CD8-positive, alpha-beta memory T cell (primary cell): ENCODE measurements around the gene AJM1. TPM values are rescaled to one million over a fixed set of nuclear protein-coding genes. Genes with fewer than 3 reads are reported as not detected.
A peak's percentile ranks its signal among the peaks of the same experiment; 100 is the strongest.
"Not testable (repeated sequence)": the region's sequence is repeated elsewhere in the genome, so short reads cannot be mapped to it uniquely, and the experiment has no call there.

Experiments
- CTCF ChIA-PET: fragments of 350-600 bp; sonication (Branson Sonifier 250); formaldehyde crosslinking; loops from one replicate; lab custom pipeline; 2021; ENCODE audit warnings: antibody characterized with exemption; lab: Charles Lee
- POLR2A ChIA-PET: fragments of 350-600 bp; sonication (Branson Sonifier 250); formaldehyde crosslinking; loops from one replicate; lab custom pipeline; 2021; ENCODE audit warnings: antibody characterized with exemption; lab: Charles Lee
- DNase-seq, 5 donors: peaks; one replicate each; pipeline versions ENCODE4 v3.0.0 to v3.0.0-alpha.2; 2020 to 2022; ENCODE audit warnings: mixed read lengths in 1 of 5
- H3K27ac ChIP-seq: one replicate; pipeline ENCODE4 v1.7.0; 2013; ENCODE audit warnings: low read depth, mild to moderate bottlenecking, low read length, moderate library complexity
- H3K27me3 ChIP-seq: 2 replicates; pipeline ENCODE4 v1.7.0; 2013; ENCODE audit warnings: low read length, mild to moderate bottlenecking; ENCODE audit not compliant: insufficient read depth, poor library complexity, severe bottlenecking
- H3K36me3 ChIP-seq: 2 replicates; pipeline ENCODE4 v1.7.0; 2013; ENCODE audit warnings: mild to moderate bottlenecking, low read length, moderate library complexity; ENCODE audit not compliant: insufficient read depth
- H3K4me1 ChIP-seq: 2 replicates; pipeline ENCODE4 v1.7.0; 2013; ENCODE audit warnings: mild to moderate bottlenecking, low read length, moderate library complexity; ENCODE audit not compliant: insufficient read depth
- H3K4me3 ChIP-seq: 2 replicates; pipeline ENCODE4 v1.7.0; 2013; ENCODE audit warnings: mild to moderate bottlenecking, low read length
- H3K9me3 ChIP-seq: 2 replicates; pipeline ENCODE4 v1.7.0; 2013; ENCODE audit warnings: mild to moderate bottlenecking, low read length
- H3K27ac Mint-ChIP-seq, 8 donors: one replicate each; pipeline ENCODE4 v1.8.0; 2020 to 2021; ENCODE audit warnings: mixed read lengths in 8 of 8, mild to moderate bottlenecking in 6 of 8, inconsistent platforms in 3 of 8, moderate library complexity in 3 of 8
- H3K27me3 Mint-ChIP-seq, 2 donors: one replicate each; pipeline ENCODE4 v1.8.0; 2020 to 2021; ENCODE audit warnings: mixed read lengths in 2 of 2, mild to moderate bottlenecking in 1 of 2, moderate library complexity in 1 of 2
- H3K36me3 Mint-ChIP-seq, 3 donors: one replicate each; pipeline ENCODE4 v1.8.0; 2020 to 2021; ENCODE audit warnings: mixed read lengths in 3 of 3, inconsistent platforms in 1 of 3, mild to moderate bottlenecking in 1 of 3
- H3K4me1 Mint-ChIP-seq, 3 donors: one replicate each; pipeline ENCODE4 v1.8.0; 2020 to 2021; ENCODE audit warnings: mixed read lengths in 3 of 3, inconsistent platforms in 1 of 3, mild to moderate bottlenecking in 1 of 3
- H3K4me3 Mint-ChIP-seq, 7 donors: one replicate each; pipeline ENCODE4 v1.8.0; 2020 to 2021; ENCODE audit warnings: mixed read lengths in 7 of 7, mild to moderate bottlenecking in 6 of 7, moderate library complexity in 4 of 7, inconsistent platforms in 2 of 7
- H3K9me3 Mint-ChIP-seq, 5 donors: one replicate each; pipeline ENCODE4 v1.8.0; 2020 to 2022; ENCODE audit warnings: mixed read lengths in 5 of 5, mild to moderate bottlenecking in 3 of 5, moderate library complexity in 2 of 5, inconsistent platforms in 1 of 5
- polyA plus RNA-seq: library from polyadenylated mRNA; unstranded; fragments of 300-500 nt; fragmentation: Illumina TruSeq; gene quantifications from one replicate; pipeline ENCODE4 v1.2.3, GENCODE V29; 2021
- total RNA-seq, 2 experiments: library from RNA; stranded (reverse); gene quantifications; one replicate each; pipeline ENCODE4 v1.2.3, GENCODE V29; 2021

The AJM1 gene
- total and polyA plus RNA-seq, 3 experiments from 2014 or later, result 0.39 to 3.2 (median 3.2) TPM

DNA sequence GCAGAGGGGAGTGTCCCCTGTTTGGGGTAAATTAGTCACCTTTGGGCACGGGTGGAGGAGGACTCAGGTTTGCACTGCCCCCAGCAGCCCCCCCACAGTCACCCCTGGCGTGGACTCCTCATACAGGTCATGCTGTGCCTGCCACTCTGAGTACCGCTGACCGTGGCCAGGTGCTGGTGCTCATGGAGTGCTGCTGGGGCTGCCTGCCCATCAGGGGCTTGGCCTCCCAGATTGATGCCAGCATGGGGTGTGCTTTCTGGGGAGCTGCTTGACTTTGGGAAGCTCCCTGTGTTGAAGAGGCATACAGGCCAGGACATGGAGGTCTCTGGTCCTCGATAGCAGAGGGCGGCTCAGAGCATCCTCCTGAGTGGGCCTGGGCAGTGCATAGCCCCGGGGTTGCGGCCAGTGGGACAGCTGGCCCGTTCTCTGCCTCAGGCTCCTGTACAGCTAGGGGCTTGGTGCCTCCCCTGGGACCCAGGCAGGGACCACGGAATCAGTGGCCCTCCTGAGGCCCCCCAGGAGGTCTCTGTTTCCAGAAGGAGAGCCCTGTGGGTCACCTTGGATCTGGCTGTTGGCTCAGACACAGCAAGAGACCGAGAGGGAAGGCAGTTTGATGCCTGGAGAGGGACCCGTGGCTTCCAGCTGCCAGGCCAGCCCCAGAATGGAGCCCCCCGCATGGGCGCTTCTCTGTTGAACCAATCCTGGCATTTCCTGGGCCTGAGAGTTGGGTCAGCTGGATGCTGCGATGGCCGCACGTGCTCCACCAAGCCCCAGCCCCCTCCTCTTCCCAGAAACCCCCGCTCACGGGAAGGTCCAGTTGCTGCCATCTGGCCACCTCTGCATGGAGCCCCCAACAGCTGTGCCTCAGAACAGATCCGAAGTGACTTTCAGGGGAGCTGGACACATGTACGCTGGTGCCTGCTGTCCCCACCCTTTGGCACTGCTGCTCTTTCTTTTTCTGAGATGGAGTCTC is 6.1 kb upstream of the AJM1 start:
- Histone ChIP-seq H3K4me1 (no peaks in the 10 kb centered on the region), H3K27ac (no peak overlapping the region), H3K27me3 (no peaks in the 10 kb centered on the region), H3K9me3 (no peaks in the 10 kb centered on the region), H3K36me3 (no peaks in the 10 kb centered on the region), H3K4me3 (no peak overlapping the region)
- H3K27ac Mint-ChIP-seq, result no peak overlapping the region
- H3K9me3 Mint-ChIP-seq, result no peaks in the 10 kb centered on the region
- no peak overlapping the region for H3K4me3 Mint-ChIP-seq
- peaks cover 0 to 35% (median 3%) of the 10 kb centered on the region in 3 donors for H3K36me3 Mint-ChIP-seq
- H3K27me3 Mint-ChIP-seq, result no peaks in the 10 kb centered on the region
- no peak for DNase-seq
- peaks cover 0 to 5% (median 4%) of the 10 kb centered on the region in 3 donors for H3K4me1 Mint-ChIP-seq
- ChIA-PET POLR2A (no interaction called here), CTCF (interaction anchor here (0.8 to 1.2 kb wide), 2 partner anchors 16 to 26 kb away, joined by 4 to 5 read pairs; no protein-coding TSS in a partner anchor)

DNA sequence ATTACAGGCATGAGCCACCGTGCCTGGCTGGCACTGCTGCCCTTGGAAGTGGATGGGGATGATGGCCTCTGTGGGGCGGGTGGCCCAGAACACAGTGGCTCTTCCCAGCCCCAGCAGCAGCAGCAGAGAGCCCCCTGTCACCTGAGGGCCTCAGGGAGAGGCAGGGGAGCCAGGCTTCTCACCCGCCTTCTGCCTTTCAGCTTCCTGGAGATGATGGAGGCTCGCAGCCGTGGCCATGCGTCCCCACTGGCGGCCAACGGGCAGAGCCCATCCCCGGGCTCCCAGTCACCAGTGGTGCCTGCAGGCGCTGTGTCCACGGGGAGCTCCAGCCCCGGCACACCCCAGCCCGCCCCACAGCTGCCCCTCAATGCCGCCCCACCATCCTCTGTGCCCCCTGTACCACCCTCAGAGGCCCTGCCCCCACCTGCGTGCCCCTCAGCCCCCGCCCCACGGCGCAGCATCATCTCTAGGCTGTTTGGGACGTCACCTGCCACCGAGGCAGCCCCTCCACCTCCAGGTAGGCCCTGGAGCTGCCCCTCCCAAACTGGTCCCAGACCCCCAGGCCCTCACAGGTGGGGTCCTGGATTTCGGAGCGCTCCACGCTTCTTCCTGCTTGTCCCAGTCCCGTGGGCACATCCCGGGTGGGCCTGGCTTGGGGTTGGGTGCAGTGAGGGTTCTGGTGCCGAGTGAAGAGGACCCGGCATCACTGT is 5.0 kb upstream of the AJM1 start:
- H3K4me3 Mint-ChIP-seq, result no peak overlapping the region
- no peak overlapping the region for H3K27ac Mint-ChIP-seq
- H3K4me1 Mint-ChIP-seq, result peaks cover 4 to 8% (median 7%) of the 10 kb centered on the region in 3 donors
- ChIA-PET POLR2A (no interaction called here), CTCF (no interaction called here)
- no peaks in the 10 kb centered on the region for H3K27me3 ChIP-seq
- no peaks in the 10 kb centered on the region for H3K9me3 Mint-ChIP-seq
- H3K4me1 ChIP-seq, result peaks cover 8% of the 10 kb centered on the region
- no peak overlapping the region for H3K4me3 ChIP-seq
- peaks cover 0 to 27% (median 3%) of the 10 kb centered on the region in 3 donors for H3K36me3 Mint-ChIP-seq
- H3K27ac ChIP-seq, result no peak overlapping the region
- DNase-seq, result no peak
- H3K36me3 ChIP-seq, result no peaks in the 10 kb centered on the region
- H3K27me3 Mint-ChIP-seq, result no peaks in the 10 kb centered on the region
- H3K9me3 ChIP-seq, result no peaks in the 10 kb centered on the region

DNA sequence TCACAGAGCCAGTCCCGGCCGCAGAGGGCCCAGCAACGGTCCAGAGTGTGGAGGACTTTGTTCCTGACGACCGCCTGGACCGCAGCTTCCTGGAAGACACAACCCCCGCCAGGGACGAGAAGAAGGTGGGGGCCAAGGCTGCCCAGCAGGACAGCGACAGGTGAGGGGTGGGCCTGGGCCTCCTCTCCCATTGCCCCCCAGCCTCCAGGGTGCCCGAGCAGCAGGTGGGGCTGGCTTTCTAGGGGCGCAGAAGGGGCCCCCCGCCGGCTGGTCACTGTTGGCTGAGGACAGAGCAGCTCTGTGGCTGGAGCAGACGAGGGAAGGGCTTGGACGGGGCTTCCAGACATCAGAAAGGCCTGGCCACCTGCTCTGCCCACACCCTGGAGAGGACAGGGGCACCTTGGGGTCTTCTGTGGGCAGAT is 4.4 kb upstream of the AJM1 start:
- not testable (repeated sequence) for H3K36me3 ChIP-seq, H3K27me3 ChIP-seq

DNA sequence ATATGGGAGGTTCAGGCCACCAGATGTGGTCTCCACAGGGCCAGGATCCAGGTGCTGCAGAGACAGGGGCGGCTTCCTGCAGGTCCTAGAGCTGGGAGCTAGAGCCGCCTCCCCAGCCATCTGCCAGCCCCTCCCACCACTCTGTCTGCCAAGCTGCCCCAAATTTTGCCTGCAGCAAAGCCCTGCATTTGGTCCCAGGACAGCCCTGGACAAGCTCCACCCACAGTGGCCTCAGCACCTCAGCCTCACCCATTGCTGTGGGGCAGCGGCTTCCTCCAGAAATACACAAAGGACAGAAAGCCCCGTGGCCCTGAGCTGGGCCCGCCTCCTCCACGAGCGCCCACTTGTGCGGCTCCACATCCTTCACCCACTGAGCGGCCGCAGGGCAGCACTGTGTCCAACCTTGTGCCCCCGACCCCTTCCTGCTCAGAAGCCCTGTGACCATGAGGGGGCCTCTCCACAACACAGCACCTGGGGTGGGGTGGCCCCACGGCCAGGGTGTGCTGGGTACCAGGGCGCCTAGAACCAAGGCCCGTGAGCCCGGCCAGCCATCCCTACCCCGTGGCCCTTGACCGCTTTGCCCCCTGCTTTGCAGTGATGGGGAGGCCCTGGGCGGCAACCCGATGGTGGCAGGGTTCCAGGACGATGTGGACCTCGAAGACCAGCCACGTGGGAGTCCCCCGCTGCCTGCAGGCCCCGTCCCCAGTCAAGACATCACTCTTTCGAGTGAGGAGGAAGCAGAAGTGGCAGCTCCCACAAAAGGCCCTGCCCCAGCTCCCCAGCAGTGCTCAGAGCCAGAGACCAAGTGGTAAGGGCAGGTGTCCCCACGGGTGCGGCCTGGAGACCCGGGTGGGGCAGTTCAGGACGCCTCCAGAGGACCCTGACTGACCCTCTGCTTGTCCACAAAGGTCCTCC is 3.7 kb upstream of the AJM1 start:
- H3K4me1 ChIP-seq, result peaks cover 14% of the 10 kb centered on the region
- POLR2A ChIA-PET, result no interaction called here
- H3K36me3 ChIP-seq, result no peaks in the 10 kb centered on the region
- H3K27ac Mint-ChIP-seq, result no peak overlapping the region
- H3K4me3 Mint-ChIP-seq, result no peak overlapping the region
- CTCF ChIA-PET, result interaction anchor here (1.4 kb wide), 1 partner anchor 27 kb away, joined by 3 read pairs; no protein-coding TSS in a partner anchor
- DNase-seq, result no peak
- peaks cover 6 to 13% (median 13%) of the 10 kb centered on the region in 3 donors for H3K4me1 Mint-ChIP-seq
- no peak overlapping the region for H3K27ac ChIP-seq
- no peak overlapping the region for H3K4me3 ChIP-seq
- H3K27me3 ChIP-seq, result no peaks in the 10 kb centered on the region
- H3K27me3 Mint-ChIP-seq, result peaks cover 2% of the 10 kb centered on the region in 2 donors
- H3K9me3 ChIP-seq, result no peaks in the 10 kb centered on the region
- H3K9me3 Mint-ChIP-seq, result no peaks in the 10 kb centered on the region
- H3K36me3 Mint-ChIP-seq, result peaks cover 0 to 24% (median 3%) of the 10 kb centered on the region in 3 donors

More for the DNA sequence above, 4.4 kb upstream of the AJM1 start:
- Mint-ChIP-seq H3K4me1 (peaks cover 4 to 10% (median 10%) of the 10 kb centered on the region in 3 donors), H3K36me3 (peaks cover 0 to 24% (median 3%) of the 10 kb centered on the region in 3 donors)
- POLR2A ChIA-PET, H3K27ac ChIP-seq, CTCF ChIA-PET, H3K4me1 ChIP-seq, H3K27ac Mint-ChIP-seq, H3K9me3 ChIP-seq, DNase-seq, H3K4me3 Mint-ChIP-seq, H3K4me3 ChIP-seq, H3K9me3 Mint-ChIP-seq, H3K27me3 Mint-ChIP-seq: not testable (repeated sequence)

DNA sequence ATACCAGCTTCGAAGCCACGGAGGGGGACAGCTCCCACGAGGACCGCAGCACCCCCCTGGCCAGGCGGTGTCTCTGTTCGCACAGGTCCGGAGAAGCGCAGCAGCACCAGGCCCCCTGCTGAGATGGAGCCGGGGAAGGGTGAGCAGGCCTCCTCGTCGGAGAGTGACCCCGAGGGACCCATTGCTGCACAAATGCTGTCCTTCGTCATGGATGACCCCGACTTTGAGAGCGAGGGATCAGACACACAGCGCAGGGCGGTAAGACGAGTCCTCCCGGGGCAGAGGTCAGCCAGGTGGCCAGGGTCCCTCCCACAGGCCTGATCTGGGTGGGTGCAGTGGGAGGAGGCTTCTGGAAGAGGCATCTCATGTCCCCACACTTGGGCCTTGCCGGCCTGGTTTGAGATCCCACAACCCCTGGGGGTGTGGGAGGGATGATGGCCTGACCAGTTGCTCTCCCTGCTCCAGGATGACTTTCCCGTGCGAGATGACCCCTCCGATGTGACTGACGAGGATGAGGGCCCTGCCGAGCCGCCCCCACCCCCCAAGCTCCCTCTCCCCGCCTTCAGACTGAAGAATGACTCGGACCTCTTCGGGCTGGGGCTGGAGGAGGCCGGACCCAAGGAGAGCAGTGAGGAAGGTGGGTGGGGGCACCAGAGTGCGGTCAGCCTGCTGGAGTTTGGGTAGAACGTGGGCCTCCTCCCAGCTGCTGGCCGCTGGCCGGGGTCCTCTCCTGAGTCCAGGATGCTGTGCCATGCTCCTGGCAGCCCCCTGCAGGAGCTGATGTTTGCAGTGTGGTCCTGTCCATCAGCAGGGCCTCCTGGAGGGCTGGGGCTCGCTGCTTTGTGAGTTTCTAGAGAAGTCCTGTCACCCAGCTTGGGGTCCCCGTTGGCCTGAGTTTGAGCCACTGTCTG is 2.8 kb upstream of the AJM1 start:
- CTCF ChIA-PET, result interaction anchor here (1.0 to 1.4 kb wide), 3 partner anchors 28 to 195 kb away, joined by 3 read pairs; no protein-coding TSS in a partner anchor
- H3K27ac Mint-ChIP-seq, result peak overlapping the region in 2 of 8 donors; percentile 27 to 48
- POLR2A ChIA-PET, result no interaction called here

DNA sequence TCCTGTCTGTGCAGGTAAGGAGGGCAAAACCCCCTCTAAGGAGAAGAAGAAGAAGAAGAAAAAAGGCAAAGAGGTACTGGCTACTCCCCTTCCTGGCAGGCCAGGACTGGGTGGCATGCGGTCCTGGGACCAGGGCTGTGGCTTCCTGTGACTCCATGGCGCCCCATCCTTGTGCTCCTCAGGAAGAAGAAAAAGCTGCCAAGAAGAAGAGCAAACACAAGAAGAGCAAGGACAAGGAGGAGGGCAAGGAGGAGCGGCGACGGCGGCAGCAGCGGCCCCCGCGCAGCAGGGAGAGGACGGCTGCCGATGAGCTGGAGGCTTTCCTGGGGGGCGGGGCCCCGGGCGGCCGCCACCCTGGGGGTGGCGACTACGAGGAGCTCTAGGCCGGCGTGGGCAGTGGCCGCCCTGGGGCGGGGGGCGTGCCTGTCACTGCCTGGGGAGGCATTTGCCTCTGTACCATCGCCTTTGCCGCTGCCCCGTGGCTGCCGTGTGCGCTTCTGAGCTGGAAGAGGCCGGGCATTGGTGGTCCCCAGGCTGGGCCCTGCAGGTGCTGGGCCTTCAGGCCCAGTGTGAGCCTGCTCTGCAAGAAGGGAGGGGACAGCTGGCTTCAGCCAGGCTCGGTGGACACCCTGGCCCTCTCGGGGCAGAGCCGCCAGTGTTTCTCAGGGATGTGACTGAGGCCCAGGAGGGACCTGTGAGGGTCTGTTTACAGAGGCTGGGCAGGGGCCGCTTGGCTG is 2.0 kb upstream of the AJM1 start:
- Histone ChIP-seq H3K4me3 (no peak overlapping the region), H3K27ac (no peak overlapping the region), H3K27me3 (no peaks in the 10 kb centered on the region), H3K36me3 (no peaks in the 10 kb centered on the region), H3K9me3 (no peaks in the 10 kb centered on the region), H3K4me1 (peaks cover 14% of the 10 kb centered on the region)
- DNase-seq, result no peak
- Mint-ChIP-seq H3K9me3 (no peaks in the 10 kb centered on the region), H3K4me3 (peak overlapping the region in 4 of 7 donors; percentile 20 to 88 (median 66)), H3K36me3 (peaks cover 0 to 18% (median 0%) of the 10 kb centered on the region in 3 donors), H3K4me1 (peaks cover 8 to 17% (median 12%) of the 10 kb centered on the region in 3 donors), H3K27me3 (peaks cover 3 to 9% of the 10 kb centered on the region in 2 donors), H3K27ac (peak overlapping the region in 2 of 8 donors; percentile 27 to 69)
- CTCF ChIA-PET, result interaction anchor here (1.0 to 1.2 kb wide), 3 partner anchors 48 to 194 kb away, joined by 3 read pairs; no protein-coding TSS in a partner anchor
- POLR2A ChIA-PET, result no interaction called here

More for the DNA sequence above, 2.8 kb upstream of the AJM1 start:
- H3K36me3 ChIP-seq, result no peaks in the 10 kb centered on the region
- Mint-ChIP-seq H3K4me3 (peak overlapping the region in 3 of 7 donors; percentile 20 to 72 (median 59)), H3K36me3 (peaks cover 0 to 18% (median 0%) of the 10 kb centered on the region in 3 donors), H3K27me3 (peaks cover 3 to 6% of the 10 kb centered on the region in 2 donors), H3K9me3 (no peaks in the 10 kb centered on the region), H3K4me1 (peaks cover 8 to 17% (median 12%) of the 10 kb centered on the region in 3 donors)
- no peak overlapping the region for H3K27ac ChIP-seq
- H3K4me1 ChIP-seq, result peaks cover 14% of the 10 kb centered on the region
- no peak for DNase-seq
- H3K27me3 ChIP-seq, result no peaks in the 10 kb centered on the region
- H3K4me3 ChIP-seq, result no peak overlapping the region
- H3K9me3 ChIP-seq, result no peaks in the 10 kb centered on the region
